H9 (cell line): Measurements from ENCODE around the gene FSIP2. TPM values are rescaled to one million over a fixed set of nuclear protein-coding genes. Genes with fewer than 3 reads are reported as not detected.

Source experiments
- DNase-seq: peaks from one replicate; pipeline ENCODE4 v3.0.0-alpha.2; 2017
- H2AFZ ChIP-seq: one replicate; pipeline ENCODE4 v1.6.1; 2013; ENCODE audit warnings: mild to moderate bottlenecking, low read length, control low read depth, moderate library complexity
- H2AK5ac ChIP-seq: 2 replicates; pipeline ENCODE4 v1.6.1; 2013; ENCODE audit warnings: low read length, control low read depth, mixed read lengths; ENCODE audit not compliant: insufficient read length
- H2BK120ac ChIP-seq: one replicate; pipeline ENCODE4 v1.6.1; 2013; ENCODE audit warnings: low read depth, mild to moderate bottlenecking, low read length, control low read depth, inconsistent platforms; ENCODE audit not compliant: poor library complexity, severe bottlenecking
- H2BK12ac ChIP-seq: 2 replicates; pipeline ENCODE4 v1.6.1; 2013; ENCODE audit warnings: low read length, control low read depth, mixed read lengths, low read depth; ENCODE audit not compliant: insufficient read length
- H2BK15ac ChIP-seq: 2 replicates; pipeline ENCODE4 v1.6.1; 2013; ENCODE audit warnings: low read depth, low read length, control low read depth
- H2BK20ac ChIP-seq: one replicate; pipeline ENCODE4 v1.6.1; 2013; ENCODE audit warnings: low read depth, mild to moderate bottlenecking, low read length, control low read depth, inconsistent platforms; ENCODE audit not compliant: poor library complexity, severe bottlenecking
- H2BK5ac ChIP-seq: 2 replicates; pipeline ENCODE4 v1.6.1; 2013; ENCODE audit warnings: low read length, control low read depth, mixed read lengths; ENCODE audit not compliant: insufficient read length
- H3K14ac ChIP-seq: 2 replicates; pipeline ENCODE4 v1.6.1; 2013; ENCODE audit warnings: low read length, control low read depth; ENCODE audit not compliant: insufficient read depth
- H3K18ac ChIP-seq: 2 replicates; pipeline ENCODE4 v1.6.1; 2013; ENCODE audit warnings: low read depth, mild to moderate bottlenecking, mixed read lengths, low read length, control low read depth; ENCODE audit not compliant: insufficient read length
- H3K23ac ChIP-seq: 2 replicates; pipeline ENCODE4 v1.6.1; 2013; ENCODE audit warnings: low read length, control low read depth, mixed read lengths, low read depth; ENCODE audit not compliant: insufficient read length
- H3K23me2 ChIP-seq: 2 replicates; pipeline ENCODE4 v1.6.1; 2013; ENCODE audit warnings: low read depth, mild to moderate bottlenecking, mixed read lengths, low read length, control low read depth; ENCODE audit not compliant: insufficient read length, poor library complexity, severe bottlenecking
- H3K27ac ChIP-seq: 2 replicates; pipeline ENCODE4 v1.5.1; 2013; ENCODE audit warnings: low read length, control low read depth, mixed read lengths, low read depth; ENCODE audit not compliant: insufficient read length
- H3K27me3 ChIP-seq: 2 replicates; pipeline ENCODE4 v1.6.1; 2013; ENCODE audit warnings: low read length, control low read depth, inconsistent platforms; ENCODE audit not compliant: insufficient read depth
- H3K4ac ChIP-seq: 2 replicates; pipeline ENCODE4 v1.6.1; 2013; ENCODE audit warnings: low read depth, mild to moderate bottlenecking, control low read depth, inconsistent platforms, low read length, moderate library complexity
- H3K4me1 ChIP-seq: 2 replicates; pipeline ENCODE4 v1.6.1; 2013; ENCODE audit warnings: low read length, control low read depth, inconsistent platforms; ENCODE audit not compliant: insufficient read depth
- H3K4me2 ChIP-seq: 2 replicates; pipeline ENCODE4 v1.6.1; 2013; ENCODE audit warnings: low read length, control low read depth, mixed read lengths; ENCODE audit not compliant: insufficient read length, insufficient read depth
- H3K56ac ChIP-seq: 2 replicates; pipeline ENCODE4 v1.6.1; 2013; ENCODE audit warnings: low read depth, mild to moderate bottlenecking, mixed read lengths, low read length, control low read depth; ENCODE audit not compliant: insufficient read length
- H3K79me1 ChIP-seq: 2 replicates; pipeline ENCODE4 v1.6.1; 2013; ENCODE audit warnings: low read depth, mild to moderate bottlenecking, moderate library complexity, low read length, control low read depth, inconsistent platforms; ENCODE audit not compliant: insufficient read depth, poor library complexity, severe bottlenecking
- H3K79me2 ChIP-seq: 2 replicates; pipeline ENCODE4 v1.6.1; 2013; ENCODE audit warnings: low read length, control low read depth, inconsistent platforms; ENCODE audit not compliant: insufficient read depth
- H3K9ac ChIP-seq: 2 replicates; pipeline ENCODE4 v1.6.1; 2013; ENCODE audit warnings: low read length, control low read depth, mixed read lengths; ENCODE audit not compliant: insufficient read length; ENCODE audit errors: extremely low read depth
- H3K9me3 ChIP-seq: one replicate; pipeline ENCODE4 v1.6.1; 2013; ENCODE audit warnings: low read depth, low read length, inconsistent platforms; ENCODE audit not compliant: control insufficient read depth
- H3T11ph ChIP-seq: one replicate; pipeline ENCODE4 v1.6.1; 2013; ENCODE audit warnings: mild to moderate bottlenecking, low read length, control low read depth, inconsistent platforms
- H4K20me1 ChIP-seq: one replicate; pipeline ENCODE4 v1.6.1; 2013; ENCODE audit not compliant: control insufficient read depth, insufficient read length, insufficient read depth
- H4K5ac ChIP-seq: 2 replicates; pipeline ENCODE4 v1.6.1; 2013; ENCODE audit warnings: low read depth, mild to moderate bottlenecking, mixed read lengths, low read length, control low read depth; ENCODE audit not compliant: insufficient read length
- H4K8ac ChIP-seq: replicated peaks from 2 replicates; pipeline ENCODE4 v1.6.1; 2013; ENCODE audit warnings: low read length, control low read depth, mixed read lengths, low read depth; ENCODE audit not compliant: insufficient read length
- H4K91ac ChIP-seq: 2 replicates; pipeline ENCODE4 v1.6.1; 2013; ENCODE audit warnings: low read depth, mild to moderate bottlenecking, moderate library complexity, mixed read lengths, low read length, control low read depth; ENCODE audit not compliant: insufficient read length
- H3K27ac Mint-ChIP-seq, 3 experiments: 2 replicates in 2 of 3; 3 replicates in 1 of 3; pipeline ENCODE4 v1.8.0; 2020 to 2021; ENCODE audit warnings: mixed read lengths in 3 of 3, mild to moderate bottlenecking in 1 of 3, moderate library complexity in 1 of 3
- H3K27me3 Mint-ChIP-seq: 2 replicates; pipeline ENCODE4 v1.8.0; 2021; ENCODE audit warnings: low read depth, mild to moderate bottlenecking, moderate library complexity, mixed read lengths
- H3K36me3 Mint-ChIP-seq, 3 experiments: 2 replicates in 2 of 3; 3 replicates in 1 of 3; pipeline ENCODE4 v1.8.0; 2020 to 2021; ENCODE audit warnings: low read depth in 3 of 3, mixed read lengths in 3 of 3; ENCODE audit not compliant: insufficient read depth in 1 of 3
- H3K4me1 Mint-ChIP-seq, 2 experiments: 2 replicates each; pipeline ENCODE4 v1.8.0; 2020; ENCODE audit warnings: mixed read lengths in 2 of 2
- H3K4me3 Mint-ChIP-seq, 2 experiments: 2 replicates in 1 of 2; 3 replicates in 1 of 2; pipeline ENCODE4 v1.8.0; 2020 to 2021; ENCODE audit warnings: mild to moderate bottlenecking in 2 of 2, mixed read lengths in 2 of 2, moderate library complexity in 1 of 2
- H3K9me3 Mint-ChIP-seq, 2 experiments: 2 replicates in 1 of 2; 3 replicates in 1 of 2; pipeline ENCODE4 v1.8.0; 2020; ENCODE audit warnings: mild to moderate bottlenecking in 2 of 2, mixed read lengths in 2 of 2, moderate library complexity in 1 of 2
- CTCF ChIP-seq: fragments of 200-600 bp; sonication (generic); conservative IDR thresholded peaks from 3 replicates; pipeline ENCODE4 v1.8.0; 2021; ENCODE audit warnings: antibody characterized with exemption, mild to moderate bottlenecking
- WGBS: extraction: QIAGEN DNeasy Blood & Tissue Kit; methylation state at CpG from one replicate; pipeline ENCODE4 v1.1.7; 2013; ENCODE audit warnings: missing lambda C conversion rate, low lambda C conversion rate, mixed read lengths; ENCODE audit not compliant: insufficient read length; ENCODE audit errors: extremely low coverage; 5-methylcytosine and 5-hydroxymethylcytosine counted together
- total RNA-seq: library from RNA; stranded (reverse); gene quantifications from 2 replicates; pipeline ENCODE4 v1.2.1, GENCODE V29; 2021

FSIP2 gene
- total RNA-seq, 1 experiment from 2014 or later, result 2.4 TPM

GRCh38 chr2:185875136-185875931, 136.7 kb downstream of the FSIP2 start:
- Histone ChIP-seq H3K56ac (no peak overlapping the region), H3K23me2 (no peaks in the 10 kb centered on the region), H2BK120ac (no peak overlapping the region), H2BK15ac (no peak overlapping the region), H2AFZ (no peak overlapping the region), H4K20me1 (no peaks in the 10 kb centered on the region), H3K79me2 (no peaks in the 10 kb centered on the region), H3K18ac (no peak overlapping the region), H4K8ac (no peak overlapping the region), H3K27me3 (no peaks in the 10 kb centered on the region), H3K4me2 (no peak overlapping the region), H3K79me1 (no peaks in the 10 kb centered on the region), H3T11ph (no peak overlapping the region), H2BK12ac (no peak overlapping the region), H3K9ac (no peak overlapping the region), H2BK20ac (no peak overlapping the region), H2BK5ac (no peak overlapping the region), H3K4me1 (no peaks in the 10 kb centered on the region), H3K9me3 (no peaks in the 10 kb centered on the region), H3K27ac (no peak overlapping the region), H3K23ac (no peak overlapping the region), H3K14ac (no peak overlapping the region), H4K5ac (no peak overlapping the region), H4K91ac (no peak overlapping the region), H2AK5ac (no peak overlapping the region), H3K4ac (no peak overlapping the region)
- Mint-ChIP-seq H3K9me3 (no peaks in the 10 kb centered on the region), H3K36me3 (no peaks in the 10 kb centered on the region), H3K27ac (peak overlapping the region in 1 of 3 experiments; percentile 65; a peak in 1 of 7 replicates), H3K27me3 (no peaks in the 10 kb centered on the region), H3K4me3 (no peak overlapping the region), H3K4me1 (no peaks in the 10 kb centered on the region)
- no peak for DNase-seq
- WGBS, result no CpG with 5 or more reads among the region's 7 CpGs
- TF ChIP-seq CTCF, result no peak
